ENCODE measurements around the gene COG5. TPM values are rescaled to one million over a fixed set of nuclear protein-coding genes. Genes with fewer than 3 reads are reported as not detected.

COG5 gene
- total and polyA plus RNA-seq, 9 of the 15 experiments (the other 6 are each of a cell fraction or from before 2014, with no cell fraction given) = 15.3 to 75.1 (median 56.4) TPM

GRCh38 chr7:107405559-107405958, 158.2 kb downstream of the COG5 start (continued):
- TF ChIP-seq ARID4B (CRISPR knock-in tag; IDR thresholded peaks at IDR 0.05) (no peak), ZNF431 (CRISPR knock-in tag; IDR thresholded peaks at IDR 0.05) (no peak), BRF2 (IDR thresholded peaks at IDR 0.05; ENCODE audit: borderline replicate concordance, insufficient read depth, insufficient read length) (no peak), SMARCA5 (IDR thresholded peaks at IDR 0.05) (no peak), RFX1 (IDR thresholded peaks at IDR 0.05) (no peak), PRPF4 (IDR thresholded peaks at IDR 0.05; ENCODE audit: insufficient read depth, low read depth, low read length, poor library complexity, severe bottlenecking) (no peak), ETV6 (IDR thresholded peaks at IDR 0.05; ENCODE audit: borderline replicate concordance in 1 of 2, low read depth in 2 of 2, low read length in 1 of 2) (no peak), ETV6 (CRISPR knock-in tag; IDR thresholded peaks at IDR 0.05; ENCODE audit: borderline replicate concordance) (no peak), SRSF7 (optimal IDR thresholded peaks at IDR 0.05; ENCODE audit: low read depth, low read length) (no peak), GATA2 (CRISPR knock-in tag; IDR thresholded peaks at IDR 0.05) (no peak), SRF (CRISPR knock-in tag; IDR thresholded peaks at IDR 0.05) (no peak), SNRNP70 (optimal IDR thresholded peaks at IDR 0.05; ENCODE audit: low read depth, low read length) (no peak), ZNF436 (CRISPR knock-in tag; IDR thresholded peaks at IDR 0.05) (no peak), ELK3 (CRISPR knock-in tag; IDR thresholded peaks at IDR 0.05) (no peak)
